WTC11 (cell line): ENCODE data around the gene ATG5. TPM values are rescaled to one million over a fixed set of nuclear protein-coding genes. Genes with fewer than 3 reads are reported as not detected.
"Not testable (repeated sequence)": the region's sequence is repeated elsewhere in the genome, so short reads cannot be mapped to it uniquely, and the experiment has no call there.

Source experiments
- ATAC-seq: fragments of 200-7000 bp; cut with Tn5 transposase; 2 replicates; pipeline ENCODE4 v1.10.0; 2021; ENCODE audit warnings: mild to moderate bottlenecking, moderate library complexity
- CTCF ChIA-PET: fragments of 300-600 bp; sonication (Branson Sonifier 250); formaldehyde crosslinking; loops from one replicate; lab custom pipeline; 2021; ENCODE audit warnings: antibody characterized with exemption; lab: Charles Lee
- POLR2A ChIA-PET: fragments of 350-600 bp; sonication (Branson Sonifier 250); formaldehyde crosslinking; loops from one replicate; lab custom pipeline; 2021; ENCODE audit warnings: antibody characterized with exemption; lab: Charles Lee
- DNase-seq: peaks from one replicate; pipeline ENCODE4 v3.0.0; 2021; ENCODE audit warnings: low spot score
- H3K27ac Mint-ChIP-seq: 2 replicates; pipeline ENCODE4 v1.8.0; 2021; ENCODE audit warnings: mixed read lengths
- H3K27me3 Mint-ChIP-seq: 2 replicates; pipeline ENCODE4 v1.8.0; 2021; ENCODE audit warnings: low read depth, mild to moderate bottlenecking, moderate library complexity, mixed read lengths
- H3K36me3 Mint-ChIP-seq: 2 replicates; pipeline ENCODE4 v1.8.0; 2021; ENCODE audit warnings: mixed read lengths
- H3K4me1 Mint-ChIP-seq: 2 replicates; pipeline ENCODE4 v1.8.0; 2022; ENCODE audit warnings: mixed read lengths
- H3K4me3 Mint-ChIP-seq: 2 replicates; pipeline ENCODE4 v1.8.0; 2021; ENCODE audit warnings: mild to moderate bottlenecking, moderate library complexity, mixed read lengths
- H3K9me3 Mint-ChIP-seq: 2 replicates; pipeline ENCODE4 v1.8.0; 2021; ENCODE audit warnings: mixed read lengths
- FOXP1 ChIP-seq: sonication (generic); formaldehyde crosslinking; IDR thresholded peaks from 2 replicates; pipeline ENCODE4 v1.8.0; 2022; ENCODE audit warnings: missing genetic modification reagents, mild to moderate bottlenecking, moderate library complexity, borderline replicate concordance
- GABPB1 ChIP-seq: sonication (generic); formaldehyde crosslinking; IDR thresholded peaks from 2 replicates; pipeline ENCODE4 v1.8.1; 2023; ENCODE audit warnings: mild to moderate bottlenecking, missing genetic modification reagents
- NFE2L1 ChIP-seq: sonication (generic); formaldehyde crosslinking; IDR thresholded peaks from 2 replicates; pipeline ENCODE4 v1.8.1; 2023; ENCODE audit warnings: missing genetic modification reagents
- NR2C2 ChIP-seq: sonication (generic); formaldehyde crosslinking; IDR thresholded peaks from 2 replicates; pipeline ENCODE4 v1.8.0; 2022; ENCODE audit warnings: mild to moderate bottlenecking, missing genetic modification reagents
- OVOL2 ChIP-seq: fragments of 250-450 bp; sonication (Bioruptor Pico); IDR thresholded peaks from 2 replicates; pipeline ENCODE4 v1.9.0; 2021; ENCODE audit warnings: mild to moderate bottlenecking, borderline replicate concordance
- RELA ChIP-seq: sonication (generic); formaldehyde crosslinking; IDR thresholded peaks from 2 replicates; pipeline ENCODE4 v1.8.1; 2022; ENCODE audit warnings: missing genetic modification reagents, mild to moderate bottlenecking, borderline replicate concordance
- ZNF219 ChIP-seq: sonication (generic); formaldehyde crosslinking; IDR thresholded peaks from 2 replicates; pipeline ENCODE4 v1.8.0; 2023; ENCODE audit warnings: missing genetic modification reagents, mild to moderate bottlenecking, borderline replicate concordance
- total RNA-seq: library from RNA; stranded (reverse); gene quantifications from 3 replicates; pipeline ENCODE4 v1.2.3, GENCODE V29; 2021
- TF ChIP-seq, protein P1 (sequence below): fragments of 250-450 bp; sonication (Bioruptor Pico); conservative IDR thresholded peaks from 2 replicates; pipeline ENCODE4 v1.9.0; 2021; ENCODE audit warnings: mild to moderate bottlenecking
- TF ChIP-seq, protein P2 (sequence below): sonication (generic); formaldehyde crosslinking; IDR thresholded peaks from 2 replicates; pipeline ENCODE4 v1.8.1; 2023; ENCODE audit warnings: mild to moderate bottlenecking, missing genetic modification reagents
- TF ChIP-seq, protein P3 (sequence below): sonication (generic); formaldehyde crosslinking; IDR thresholded peaks from 2 replicates; pipeline ENCODE4 v1.8.0; 2022; ENCODE audit warnings: mild to moderate bottlenecking, missing genetic modification reagents
- TF ChIP-seq, protein P4 (sequence below): fragments of 200-600 bp; IDR thresholded peaks from 2 replicates; pipeline ENCODE4 v1.8.0; 2022; ENCODE audit warnings: antibody characterized with exemption
- TF ChIP-seq, protein P5 (sequence below): fragments of 250-450 bp; sonication (Bioruptor Pico); IDR thresholded peaks from 2 replicates; pipeline ENCODE4 v1.9.0; 2021; ENCODE audit warnings: mild to moderate bottlenecking
- TF ChIP-seq, protein P6 (sequence below): sonication (generic); formaldehyde crosslinking; IDR thresholded peaks from 2 replicates; pipeline ENCODE4 v1.8.1; 2022; ENCODE audit warnings: missing genetic modification reagents, borderline replicate concordance

ATG5 gene
- total RNA-seq, 1 experiment from 2014 or later = 32.6 TPM

DNA sequence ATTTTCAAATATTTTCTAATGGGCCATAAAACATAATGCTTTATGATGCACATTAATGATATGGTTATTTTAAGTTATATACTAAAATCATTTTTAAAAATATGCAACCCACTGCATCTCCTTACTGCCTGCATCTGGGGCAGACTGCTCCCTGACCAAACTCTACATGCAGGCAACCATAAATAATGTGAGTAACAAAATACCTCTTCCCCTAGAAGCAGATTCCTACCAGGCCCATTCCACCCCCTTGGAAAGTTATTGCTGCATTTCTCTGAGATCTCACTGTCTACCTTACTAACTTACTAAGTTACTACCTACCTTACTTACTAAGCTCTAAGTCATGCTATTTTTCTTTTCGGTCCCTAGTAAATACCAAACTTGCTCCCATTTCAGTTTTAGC, 71.8 kb downstream of the ATG5 start (continued):
- TF ChIP-seq, protein P1, sequence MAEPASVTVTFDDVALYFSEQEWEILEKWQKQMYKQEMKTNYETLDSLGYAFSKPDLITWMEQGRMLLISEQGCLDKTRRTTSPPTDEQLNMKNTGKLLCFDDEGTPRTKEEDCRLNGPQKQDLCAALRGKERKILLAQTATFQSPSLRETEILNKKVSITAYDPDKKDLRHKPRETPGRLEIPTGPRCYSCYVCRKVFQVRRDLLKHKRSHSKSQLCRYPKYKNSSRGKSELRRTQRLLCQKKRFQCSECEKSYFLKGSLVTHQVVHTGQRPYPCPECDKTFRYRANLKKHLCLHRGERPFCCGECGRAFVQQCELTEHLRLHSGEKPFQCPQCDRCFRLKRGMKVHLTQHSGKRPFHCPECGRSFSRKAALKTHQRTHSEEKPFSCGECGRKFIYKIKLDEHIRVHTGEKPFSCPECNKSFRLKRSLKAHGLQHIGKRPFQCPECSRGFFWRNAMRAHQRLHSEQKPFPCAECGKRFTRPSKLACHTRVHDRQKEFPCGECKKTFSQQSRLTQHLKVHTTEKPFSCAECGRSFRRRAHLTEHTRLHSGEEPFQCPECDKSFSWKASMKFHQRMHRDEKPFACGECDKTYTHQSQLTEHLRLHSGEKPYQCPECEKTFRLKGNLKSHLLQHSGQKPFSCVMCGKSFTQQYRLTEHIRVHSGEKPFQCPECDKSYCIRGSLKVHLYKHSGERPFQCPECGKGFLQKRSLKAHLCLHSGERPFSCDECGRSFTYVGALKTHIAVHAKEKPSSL (CRISPR knock-in tag) = no peak
- TF ChIP-seq, protein P2, sequence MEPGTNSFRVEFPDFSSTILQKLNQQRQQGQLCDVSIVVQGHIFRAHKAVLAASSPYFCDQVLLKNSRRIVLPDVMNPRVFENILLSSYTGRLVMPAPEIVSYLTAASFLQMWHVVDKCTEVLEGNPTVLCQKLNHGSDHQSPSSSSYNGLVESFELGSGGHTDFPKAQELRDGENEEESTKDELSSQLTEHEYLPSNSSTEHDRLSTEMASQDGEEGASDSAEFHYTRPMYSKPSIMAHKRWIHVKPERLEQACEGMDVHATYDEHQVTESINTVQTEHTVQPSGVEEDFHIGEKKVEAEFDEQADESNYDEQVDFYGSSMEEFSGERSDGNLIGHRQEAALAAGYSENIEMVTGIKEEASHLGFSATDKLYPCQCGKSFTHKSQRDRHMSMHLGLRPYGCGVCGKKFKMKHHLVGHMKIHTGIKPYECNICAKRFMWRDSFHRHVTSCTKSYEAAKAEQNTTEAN (CRISPR knock-in tag) = no peak

DNA sequence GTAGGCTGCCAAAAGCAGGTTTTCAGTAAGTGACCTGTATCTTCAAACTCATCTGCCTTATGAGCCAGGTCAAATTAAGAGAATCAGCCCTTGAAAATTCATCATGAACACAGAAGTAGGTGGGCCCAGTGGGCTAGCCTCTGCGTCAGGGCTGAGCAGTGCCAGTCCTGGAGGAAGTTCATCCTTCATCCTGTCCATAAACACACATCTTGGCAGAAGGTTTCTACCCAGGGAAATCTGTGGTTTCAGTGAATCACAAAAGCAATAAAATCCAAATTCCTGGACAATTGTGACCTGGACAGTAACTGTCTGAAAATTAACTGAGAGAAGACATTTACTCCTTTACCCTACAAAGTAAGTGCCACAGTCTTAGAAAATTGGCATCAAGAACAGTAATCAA, 72.4 kb downstream of the ATG5 start:
- H3K27ac Mint-ChIP-seq = no peak overlapping the region
- no peak overlapping the region for H3K4me3 Mint-ChIP-seq
- no peak for ATAC-seq
- TF ChIP-seq, protein P3, sequence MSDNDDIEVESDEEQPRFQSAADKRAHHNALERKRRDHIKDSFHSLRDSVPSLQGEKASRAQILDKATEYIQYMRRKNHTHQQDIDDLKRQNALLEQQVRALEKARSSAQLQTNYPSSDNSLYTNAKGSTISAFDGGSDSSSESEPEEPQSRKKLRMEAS (CRISPR knock-in tag) = no peak
- TF ChIP-seq GABPB1 (CRISPR knock-in tag) = no peak
- TF ChIP-seq OVOL2 (CRISPR knock-in tag) = no peak
- TF ChIP-seq NR2C2 (CRISPR knock-in tag) = no peak
- TF ChIP-seq, protein P4, sequence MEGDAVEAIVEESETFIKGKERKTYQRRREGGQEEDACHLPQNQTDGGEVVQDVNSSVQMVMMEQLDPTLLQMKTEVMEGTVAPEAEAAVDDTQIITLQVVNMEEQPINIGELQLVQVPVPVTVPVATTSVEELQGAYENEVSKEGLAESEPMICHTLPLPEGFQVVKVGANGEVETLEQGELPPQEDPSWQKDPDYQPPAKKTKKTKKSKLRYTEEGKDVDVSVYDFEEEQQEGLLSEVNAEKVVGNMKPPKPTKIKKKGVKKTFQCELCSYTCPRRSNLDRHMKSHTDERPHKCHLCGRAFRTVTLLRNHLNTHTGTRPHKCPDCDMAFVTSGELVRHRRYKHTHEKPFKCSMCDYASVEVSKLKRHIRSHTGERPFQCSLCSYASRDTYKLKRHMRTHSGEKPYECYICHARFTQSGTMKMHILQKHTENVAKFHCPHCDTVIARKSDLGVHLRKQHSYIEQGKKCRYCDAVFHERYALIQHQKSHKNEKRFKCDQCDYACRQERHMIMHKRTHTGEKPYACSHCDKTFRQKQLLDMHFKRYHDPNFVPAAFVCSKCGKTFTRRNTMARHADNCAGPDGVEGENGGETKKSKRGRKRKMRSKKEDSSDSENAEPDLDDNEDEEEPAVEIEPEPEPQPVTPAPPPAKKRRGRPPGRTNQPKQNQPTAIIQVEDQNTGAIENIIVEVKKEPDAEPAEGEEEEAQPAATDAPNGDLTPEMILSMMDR = no peak
- no peak for TF ChIP-seq RELA (CRISPR knock-in tag)
- TF ChIP-seq NFE2L1 = no peak
- TF ChIP-seq, all 79 proteins: peak for 0
- Mint-ChIP-seq H3K36me3 (peaks cover 4% of the 10 kb centered on the region; the same call in 1 of the 2 replicates), H3K27me3 (no peaks in the 10 kb centered on the region), H3K4me1 (peaks cover 19% of the 10 kb centered on the region), H3K9me3 (no peaks in the 10 kb centered on the region)
- no peak for DNase-seq
- ChIA-PET POLR2A (no interaction called here), CTCF (no interaction called here)

DNA sequence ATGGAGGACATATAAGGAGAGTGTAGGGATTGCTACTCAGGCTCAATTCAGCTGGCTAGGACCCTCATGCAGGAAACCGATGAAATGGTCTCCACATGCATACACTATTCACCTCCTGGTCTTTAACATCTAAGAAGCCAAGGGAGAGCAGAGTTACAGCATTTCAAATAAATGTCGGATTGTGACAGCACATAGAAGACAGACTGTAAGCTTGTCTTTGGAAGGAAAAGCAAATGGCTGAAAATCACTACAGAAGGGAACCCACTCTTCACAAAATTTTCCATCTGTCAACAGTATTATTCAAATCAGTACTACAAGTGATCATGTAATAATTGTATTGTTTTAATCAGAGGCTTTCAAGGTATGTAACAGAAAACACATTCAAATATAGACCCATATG, 72.9 kb downstream of the ATG5 start:
- H3K4me3 Mint-ChIP-seq = no peak overlapping the region
- CTCF ChIA-PET = no interaction called here
- no peak for DNase-seq
- peaks cover 5% of the 10 kb centered on the region for H3K36me3 Mint-ChIP-seq
- H3K9me3 Mint-ChIP-seq = no peaks in the 10 kb centered on the region
- no peaks in the 10 kb centered on the region for H3K27me3 Mint-ChIP-seq
- no peak for TF ChIP-seq ZNF219 (CRISPR knock-in tag)
- TF ChIP-seq, protein P5, sequence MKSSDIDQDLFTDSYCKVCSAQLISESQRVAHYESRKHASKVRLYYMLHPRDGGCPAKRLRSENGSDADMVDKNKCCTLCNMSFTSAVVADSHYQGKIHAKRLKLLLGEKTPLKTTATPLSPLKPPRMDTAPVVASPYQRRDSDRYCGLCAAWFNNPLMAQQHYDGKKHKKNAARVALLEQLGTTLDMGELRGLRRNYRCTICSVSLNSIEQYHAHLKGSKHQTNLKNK (CRISPR knock-in tag) = no peak
- TF ChIP-seq FOXP1 (CRISPR knock-in tag) = no peak
- peak overlapping the region; percentile 13; the same call in 1 of the 2 replicates for H3K27ac Mint-ChIP-seq
- no peak for ATAC-seq
- POLR2A ChIA-PET = no interaction called here
- peaks cover 19% of the 10 kb centered on the region for H3K4me1 Mint-ChIP-seq

DNA sequence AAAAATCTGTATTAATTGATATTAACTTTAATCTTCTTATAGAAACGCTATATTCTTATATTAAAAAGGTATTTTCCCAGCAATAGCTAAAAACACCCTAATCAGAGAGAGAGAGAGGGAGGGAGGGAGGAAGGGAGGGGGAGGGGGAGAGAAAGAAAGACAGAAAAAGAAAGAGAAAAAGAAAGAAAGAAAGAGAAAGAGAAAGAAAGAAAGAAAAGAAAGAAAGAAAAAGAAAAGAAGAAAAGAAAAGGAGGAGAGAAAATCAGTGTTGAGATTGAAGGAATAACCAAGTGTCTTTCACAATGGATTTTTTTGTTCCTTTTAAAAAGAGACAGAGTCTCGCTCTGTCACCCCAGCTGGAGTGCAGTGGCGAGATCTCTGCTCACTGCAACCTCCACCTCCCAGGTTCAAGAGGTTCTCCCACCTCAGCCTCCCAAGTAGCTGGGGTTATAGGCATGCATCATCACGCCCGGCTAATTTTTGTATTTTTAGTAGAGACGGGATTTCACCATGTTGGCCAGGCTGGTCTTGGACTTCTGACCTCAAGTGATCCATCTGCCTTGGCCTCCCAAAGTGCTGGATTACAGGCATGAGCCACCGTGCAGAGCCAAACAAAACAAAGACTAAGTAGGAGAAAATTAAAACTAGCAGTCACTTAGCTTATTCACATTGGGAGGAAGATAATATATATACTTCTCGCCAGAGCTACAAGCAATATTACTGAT, 73.9 kb downstream of the ATG5 start:
- POLR2A ChIA-PET, ATAC-seq, H3K9me3 Mint-ChIP-seq, H3K36me3 Mint-ChIP-seq, DNase-seq, H3K27ac Mint-ChIP-seq, H3K27me3 Mint-ChIP-seq, H3K4me3 Mint-ChIP-seq, CTCF ChIA-PET: not testable (repeated sequence)
- H3K4me1 Mint-ChIP-seq = peaks cover 22% of the 10 kb centered on the region
- TF ChIP-seq, protein P6, sequence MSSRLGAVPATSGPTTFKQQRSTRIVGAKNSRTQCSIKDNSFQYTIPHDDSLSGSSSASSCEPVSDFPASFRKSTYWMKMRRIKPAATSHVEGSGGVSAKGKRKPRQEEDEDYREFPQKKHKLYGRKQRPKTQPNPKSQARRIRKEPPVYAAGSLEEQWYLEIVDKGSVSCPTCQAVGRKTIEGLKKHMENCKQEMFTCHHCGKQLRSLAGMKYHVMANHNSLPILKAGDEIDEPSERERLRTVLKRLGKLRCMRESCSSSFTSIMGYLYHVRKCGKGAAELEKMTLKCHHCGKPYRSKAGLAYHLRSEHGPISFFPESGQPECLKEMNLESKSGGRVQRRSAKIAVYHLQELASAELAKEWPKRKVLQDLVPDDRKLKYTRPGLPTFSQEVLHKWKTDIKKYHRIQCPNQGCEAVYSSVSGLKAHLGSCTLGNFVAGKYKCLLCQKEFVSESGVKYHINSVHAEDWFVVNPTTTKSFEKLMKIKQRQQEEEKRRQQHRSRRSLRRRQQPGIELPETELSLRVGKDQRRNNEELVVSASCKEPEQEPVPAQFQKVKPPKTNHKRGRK (CRISPR knock-in tag) = peak; percentile 38; the same call in 1 of the 2 replicates
